NCI-H2107 treated with DMSO at 0.1 percent for 48 hours (cell line): ENCODE measurements around the gene MED8.

Source experiments
- DNase-seq: peaks from one replicate; lab custom pipeline; 2025; ENCODE audit not compliant: unreplicated experiment; lab: John Stamatoyannopoulos, UW

Gene MED8

DNA sequence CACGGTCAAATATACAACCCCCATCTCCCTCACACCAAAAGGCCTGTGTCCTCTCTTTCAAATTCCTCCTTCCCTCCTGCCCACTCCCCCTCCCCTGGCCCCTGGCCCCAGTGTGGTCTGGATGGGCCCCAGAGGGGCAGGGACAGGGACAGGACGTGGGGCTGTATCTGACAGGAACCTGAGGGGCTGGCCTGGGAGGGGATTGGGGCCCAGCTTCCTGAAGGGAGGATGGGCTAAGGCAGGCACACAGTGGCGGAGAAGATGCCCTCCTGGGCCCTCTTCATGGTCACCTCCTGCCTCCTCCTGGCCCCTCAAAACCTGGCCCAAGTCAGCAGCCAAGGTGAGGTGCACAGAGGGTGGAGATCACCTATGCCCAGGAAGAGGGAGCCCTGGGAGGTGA, 52.0 kb downstream of the MED8 start, which contains the start of gene MPL:
MPL (plus strand) TSS at position 231 of the 400 bp plus-strand sequence; CDS start at position 262, 31 bp downstream.
- no peak for DNase-seq

DNA sequence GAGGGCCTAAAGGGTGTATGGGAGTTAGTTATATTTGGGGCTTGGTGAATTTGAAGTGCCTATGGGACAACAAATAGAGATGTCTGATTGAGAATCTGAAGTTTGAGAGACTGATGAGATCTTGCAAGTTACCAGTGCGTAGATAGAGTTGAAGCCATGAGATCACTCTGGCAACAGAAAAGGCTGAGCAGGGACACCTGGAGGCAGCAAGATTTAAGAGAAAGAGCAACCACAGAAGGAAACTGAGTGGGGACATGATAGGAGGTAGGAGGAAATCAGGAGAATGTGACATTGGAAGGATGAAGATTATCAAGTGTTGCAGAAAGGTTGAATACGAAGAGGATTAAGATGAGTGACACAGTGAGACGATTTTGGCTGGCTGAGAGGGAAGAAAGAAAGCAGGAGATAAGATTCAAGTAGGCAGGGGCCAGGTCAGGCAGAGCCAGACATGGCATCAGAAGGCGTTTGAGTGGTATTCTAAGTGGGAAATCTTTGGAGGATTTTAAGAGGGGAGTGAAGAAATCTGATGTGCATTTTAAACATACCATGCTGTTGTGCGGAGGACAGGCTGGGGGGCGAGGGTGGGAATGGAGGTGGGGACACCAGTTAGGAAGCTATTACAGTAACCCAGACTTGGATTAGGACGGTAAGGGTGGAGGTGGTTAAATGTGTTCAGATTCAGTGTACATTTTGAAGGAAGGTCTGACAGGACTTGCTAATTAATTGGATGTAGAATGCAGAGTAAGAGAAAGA, 55.0 kb downstream of the MED8 start:
- DNase-seq, result no peak
